Measurements from ENCODE around the gene C22orf31.

Gene C22orf31

GRCh38 chr22:29081517-29082236 lies 20.0 kb upstream of the C22orf31 start:
- no peak for DNase-seq (ENCODE audit: low read depth in 2 of 2)

DNA sequence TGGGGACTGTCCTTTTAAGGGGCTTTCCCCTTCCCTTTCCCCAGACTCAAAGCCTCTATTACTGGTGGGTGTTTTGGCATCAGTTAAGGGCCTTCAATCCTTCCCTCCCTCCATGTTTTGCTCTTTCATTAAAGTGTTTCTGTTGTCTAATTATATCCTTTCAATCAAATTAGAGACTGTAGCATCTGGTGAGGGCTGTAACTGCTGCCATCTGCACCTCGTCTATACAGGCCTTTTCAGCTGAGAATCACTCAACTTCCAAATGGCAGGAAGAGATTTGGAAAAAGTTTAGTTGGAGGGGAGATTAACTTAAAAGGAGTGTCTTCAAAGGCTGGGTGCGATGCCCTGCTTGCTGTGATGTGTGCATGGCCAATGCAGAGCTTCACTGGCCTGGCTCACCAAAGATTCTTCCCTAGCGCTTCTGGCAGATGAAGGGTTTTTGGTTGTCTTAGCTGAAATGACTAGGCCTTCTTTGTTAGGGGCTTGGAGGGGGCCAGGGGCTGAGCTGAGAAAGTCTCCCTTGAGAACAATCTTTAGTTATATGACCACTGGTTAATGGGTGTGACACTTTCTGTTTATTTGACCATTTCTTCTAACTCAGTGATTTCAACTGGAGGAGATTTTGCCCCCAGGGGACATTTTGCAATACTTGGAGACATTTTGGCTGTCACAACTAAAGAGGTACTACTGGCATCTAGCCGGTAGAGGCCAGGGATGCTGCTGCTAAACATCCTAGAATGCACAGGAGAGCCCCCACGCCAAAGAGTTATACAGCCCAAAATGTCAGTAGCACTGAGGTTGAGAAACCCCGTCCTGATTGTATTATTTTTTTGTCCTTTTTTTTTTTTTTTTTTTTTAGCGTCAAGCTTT lies 18.7 kb upstream of the C22orf31 start:
- DNase-seq (ENCODE audit: low read depth in 2 of 2): no peak

- no peak for DNase-seq (ENCODE audit: low read depth in 2 of 2)
Observed at GRCh38 chr22:29079218-29079901, 17.7 kb upstream of the C22orf31 start.

GRCh38 chr22:29078869-29079207 lies 17.2 kb upstream of the C22orf31 start:
- no peak for DNase-seq (ENCODE audit: low read depth in 2 of 2)

- no peak for DNase-seq (ENCODE audit: low read depth in 2 of 2)
Observed at GRCh38 chr22:29078036-29078868, 16.6 kb upstream of the C22orf31 start.

GRCh38 chr22:29074276-29074772 lies 12.7 kb upstream of the C22orf31 start:
- no peak for DNase-seq (ENCODE audit: low read depth in 2 of 2)

DNA sequence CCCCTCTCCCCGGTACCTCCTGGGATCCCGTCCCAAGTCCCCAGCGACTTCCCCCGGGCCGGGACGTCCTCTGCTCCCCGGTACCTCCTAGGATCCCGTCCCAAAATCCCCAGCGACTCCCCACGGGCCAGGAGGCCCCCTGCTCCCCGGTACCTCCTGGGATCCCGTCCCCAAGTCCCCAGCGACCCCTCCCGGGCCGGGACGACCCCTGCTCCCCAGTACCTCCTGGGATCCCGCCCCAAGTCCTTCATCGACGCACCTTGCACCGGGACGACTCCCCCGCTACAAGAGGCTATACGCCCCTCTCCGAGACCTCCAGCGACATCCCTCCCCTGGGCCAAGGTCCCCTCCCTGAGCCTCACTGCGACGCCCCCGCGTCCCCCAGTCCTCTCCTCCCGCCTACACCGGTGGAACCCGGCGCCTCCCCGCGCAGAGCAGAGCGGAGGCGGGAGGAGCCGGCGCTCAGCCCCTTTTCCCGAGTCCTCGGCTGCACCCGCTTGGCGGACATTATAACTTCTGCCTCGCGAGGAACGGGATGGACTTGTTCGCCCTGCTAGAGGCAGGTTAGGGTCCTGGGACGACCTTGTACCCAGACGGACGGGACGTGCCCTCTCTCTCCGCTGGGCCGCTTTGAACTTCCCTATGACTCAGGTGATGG lies 12.1 kb upstream of the C22orf31 start:
- DNase-seq (ENCODE audit: low read depth in 2 of 2): no peak

DNA sequence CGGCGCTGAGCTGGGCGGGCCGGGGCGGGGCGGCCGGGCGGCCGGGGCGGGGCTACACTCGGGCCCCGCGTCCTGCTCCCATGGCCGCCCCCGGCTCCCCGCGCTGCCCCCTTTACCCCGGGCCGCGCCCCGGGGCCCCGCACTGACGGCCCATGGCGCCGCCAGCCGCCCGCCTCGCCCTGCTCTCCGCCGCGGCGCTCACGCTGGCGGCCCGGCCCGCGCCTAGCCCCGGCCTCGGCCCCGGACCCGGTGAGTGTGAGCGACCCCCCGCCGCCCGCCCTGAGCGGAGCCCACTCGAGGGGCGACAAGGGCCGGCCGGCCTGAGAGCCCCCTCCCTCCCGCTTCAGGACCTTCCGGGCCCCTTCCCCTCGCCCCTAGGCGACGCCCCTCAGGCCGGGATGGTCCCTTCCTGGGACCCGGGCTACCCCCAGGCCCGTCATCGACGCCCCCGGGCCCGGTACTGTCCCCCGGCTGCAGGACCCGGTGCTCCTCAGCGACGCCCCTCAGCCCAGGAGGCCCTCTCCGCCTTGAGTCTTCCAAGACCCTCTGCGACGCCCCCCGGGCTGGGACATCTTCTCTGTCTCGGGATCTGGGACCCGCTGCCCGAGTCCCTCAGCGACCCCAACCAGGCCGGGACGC lies 11.5 kb upstream of the C22orf31 start, which contains the start of gene KREMEN1:
Gene KREMEN1 (plus strand): TSS at position 57 of the 639 bp plus-strand sequence. CDS start 96 bp downstream, at position 153.
- no peak for DNase-seq (ENCODE audit: low read depth in 2 of 2)

GRCh38 chr22:29072193-29072978 lies 10.8 kb upstream of the C22orf31 start:
- peak; percentile 50 to 55 for DNase-seq (ENCODE audit: low read depth in 2 of 2)

- DNase-seq (ENCODE audit: low read depth in 2 of 2): no peak
Observed at GRCh38 chr22:29071261-29072045, 9.8 kb upstream of the C22orf31 start.

- DNase-seq (ENCODE audit: low read depth in 2 of 2): no peak
Observed at GRCh38 chr22:29070490-29070889, 8.9 kb upstream of the C22orf31 start.

GRCh38 chr22:29069463-29069862 lies 7.8 kb upstream of the C22orf31 start:
- no peak for DNase-seq (ENCODE audit: low read depth in 2 of 2)

GRCh38 chr22:29065468-29066190 lies 4.0 kb upstream of the C22orf31 start:
- DNase-seq (ENCODE audit: low read depth in 2 of 2): no peak

- no peak for DNase-seq (ENCODE audit: low read depth in 2 of 2)
Observed at GRCh38 chr22:29062286-29062821, 723 bp upstream of the C22orf31 start.

- DNase-seq (ENCODE audit: low read depth in 2 of 2): no peak
Observed at GRCh38 chr22:29060931-29061330, 700 bp downstream of the C22orf31 start.

GRCh38 chr22:29060251-29060869 lies 1.3 kb downstream of the C22orf31 start:
- no peak for DNase-seq (ENCODE audit: low read depth in 2 of 2)

DNA sequence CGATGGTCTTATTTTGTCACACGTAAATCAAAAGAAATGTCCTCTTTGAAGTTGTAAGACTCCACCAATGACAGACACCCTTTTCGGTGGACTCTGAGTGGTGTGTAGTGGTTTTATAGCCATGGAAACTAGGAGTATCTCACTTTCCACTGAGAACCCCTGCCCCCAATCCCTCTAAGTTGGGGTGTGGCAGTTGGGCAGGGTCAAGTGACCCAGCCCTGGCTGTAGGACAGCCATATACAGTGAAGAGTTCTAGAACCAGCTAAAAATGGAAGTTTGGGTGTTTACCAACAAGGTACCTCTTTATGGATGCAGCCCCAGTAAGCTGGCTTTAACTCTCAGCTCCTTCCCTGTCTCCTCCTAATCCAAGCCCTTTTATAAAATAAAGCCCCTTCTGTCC lies 5.2 kb downstream of the C22orf31 start:
- DNase-seq (ENCODE audit: low read depth in 2 of 2): no peak

Measured in activated CD8-positive, alpha-beta memory T cell treated with anti-CD3 and anti-CD28 coated beads for 4 hours (primary cell).